Measurements from ENCODE around the gene THRSP.

The THRSP gene

DNA sequence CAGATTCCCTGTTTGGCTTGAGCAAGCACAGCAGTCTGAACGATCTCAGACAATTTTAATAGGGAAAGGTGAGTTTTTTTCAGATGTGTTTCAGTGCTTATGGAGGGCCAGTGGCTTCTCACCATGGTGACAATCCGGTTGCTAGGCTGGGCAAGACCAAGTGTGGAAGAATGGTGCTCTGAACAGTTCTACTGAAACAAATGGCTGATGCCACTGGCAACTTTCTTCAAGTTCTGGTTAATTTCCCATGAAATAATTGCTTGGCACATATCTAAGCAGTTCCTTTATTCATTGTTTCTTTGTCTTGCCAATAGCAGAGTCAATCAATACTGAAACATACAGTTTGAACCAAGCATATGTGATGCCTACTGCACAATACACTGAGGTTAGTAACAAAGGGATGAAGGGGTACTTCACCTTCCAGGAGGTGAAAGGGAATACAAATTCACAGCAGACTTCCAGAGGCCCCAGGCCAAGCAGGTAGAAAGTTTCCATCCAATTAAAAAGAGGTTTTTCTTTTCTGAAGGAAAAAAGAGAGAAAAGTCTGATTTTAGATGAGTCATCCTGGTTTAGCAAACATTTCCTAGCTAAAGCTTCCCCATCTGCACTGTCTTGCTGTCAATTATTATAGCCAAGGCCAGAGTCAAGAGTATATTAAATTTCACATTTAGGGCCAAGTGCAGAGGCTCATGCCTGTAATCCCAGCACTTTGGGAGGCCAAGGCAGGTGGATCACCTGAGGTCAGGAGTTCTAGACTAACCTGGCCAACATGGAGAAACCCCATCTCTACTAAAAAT lies 37.2 kb downstream of the THRSP start:
- DNase-seq, result peak; percentile 90

DNA sequence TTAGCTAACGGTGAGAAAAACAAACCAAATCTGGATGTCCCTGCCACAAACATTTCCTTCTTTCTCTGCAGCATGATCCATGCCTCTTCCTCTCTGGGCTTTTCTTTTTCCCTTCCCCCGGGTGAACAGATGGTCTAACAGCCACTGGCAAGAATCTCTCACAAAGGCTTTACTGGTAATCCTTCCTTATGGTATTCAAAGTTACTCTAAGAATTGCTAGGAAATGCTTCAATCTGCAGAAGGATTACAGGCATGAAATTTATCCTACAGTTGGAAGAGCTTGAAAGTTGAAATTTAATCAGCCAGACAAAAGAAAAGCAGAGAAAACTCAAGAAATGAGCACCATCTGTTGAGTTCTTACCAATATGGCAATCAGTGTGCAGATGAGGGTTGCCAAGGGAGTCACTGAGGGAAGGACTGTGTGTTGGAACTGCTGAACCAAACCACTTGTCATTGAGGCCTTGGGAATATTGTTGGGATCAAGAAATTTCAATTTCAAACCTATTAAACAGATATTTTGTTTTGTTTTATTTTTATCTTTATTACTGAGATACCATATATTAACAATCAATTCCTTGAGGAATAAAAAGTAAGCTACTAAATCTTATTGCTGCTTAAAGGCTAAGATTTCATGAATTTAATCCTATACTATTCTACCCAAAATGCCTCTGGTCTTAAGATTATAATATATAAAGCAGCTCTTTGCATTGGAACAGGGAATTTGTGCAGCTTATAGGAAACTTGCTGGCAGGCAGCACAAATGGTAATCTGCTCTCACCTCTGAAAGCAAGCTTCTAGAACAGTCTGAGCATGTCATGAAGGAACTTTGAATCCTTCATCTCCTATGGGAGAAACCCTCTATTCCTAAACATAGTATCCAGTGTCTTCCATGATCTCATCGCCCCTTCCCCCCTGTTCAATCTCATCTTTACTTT lies 45.7 kb downstream of the THRSP start:
- peak; percentile 91 for DNase-seq

DNA sequence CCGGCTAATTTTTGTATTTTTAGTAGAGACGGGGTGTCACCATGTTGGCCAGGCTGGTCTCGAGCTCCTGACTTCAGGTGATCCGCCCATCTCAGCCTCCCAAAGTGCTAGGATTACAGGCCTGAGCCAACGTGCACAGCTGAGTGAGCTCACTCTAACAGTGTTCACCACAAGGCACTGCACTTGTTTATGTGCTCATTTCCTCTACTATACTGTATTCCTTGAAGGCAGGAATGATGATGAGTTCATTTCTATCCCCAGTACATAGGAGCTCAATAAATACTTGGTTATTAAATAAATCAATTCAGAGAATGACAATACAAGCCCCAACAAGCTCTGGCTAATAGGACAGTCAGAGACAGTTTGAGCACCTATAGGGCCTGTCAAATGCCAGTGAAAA lies 46.7 kb downstream of the THRSP start:
- DNase-seq, result no peak

- no peak for DNase-seq
These were observed 47.2 kb downstream of the THRSP start for GRCh38 chr11:78110830-78111229.

- DNase-seq, result no peak
These were observed 47.6 kb downstream of the THRSP start for GRCh38 chr11:78111298-78111697.

GRCh38 chr11:78112582-78113275 lies 49.1 kb downstream of the THRSP start:
- DNase-seq, result no peak
